ENCODE measurements around the gene GNAQ. TPM values are rescaled to one million over a fixed set of nuclear protein-coding genes. Genes with fewer than 3 reads are reported as not detected.

The GNAQ gene
- total and polyA plus RNA-seq, 4 donors: 21.9 to 84.2 (median 53.1) TPM

GRCh38 chr9:77964258-77964657, 67.4 kb downstream of the GNAQ start:
- ATAC-seq (ENCODE audit: low FRiP score) (no peak), DNase-seq (no peak)
- no peaks in the 10 kb centered on the region for H3K9me3 ChIP-seq (ENCODE audit: control insufficient read depth, low read length)
- no peaks in the 10 kb centered on the region for H3K27me3 ChIP-seq (ENCODE audit: control insufficient read depth in 1 of 2, insufficient read depth in 2 of 2, low read length in 1 of 2)
- intact Hi-C loops (cut with DNase I): loop anchor here in 1 of 2 donors (1.0 kb wide), 1 partner anchor 20 kb away; no protein-coding TSS in a partner anchor
- H3K4me3 ChIP-seq (ENCODE audit: low read length in 2 of 2): no peak overlapping the region
- peaks cover 0 to 12% of the 10 kb centered on the region in 2 donors for H3K4me1 ChIP-seq (ENCODE audit: control insufficient read depth in 1 of 2, insufficient read depth in 2 of 2, low read length in 2 of 2)
- H3K27ac ChIP-seq (ENCODE audit: low read depth in 1 of 2, low read length in 2 of 2): no peak overlapping the region
- no peaks in the 10 kb centered on the region for H3K36me3 ChIP-seq (ENCODE audit: control insufficient read depth in 1 of 2, insufficient read depth in 2 of 2, low read length in 1 of 2)
- 73 to 94% methylated on average over 3 of the region's 3 CpGs for WGBS, 2 donors

GRCh38 chr9:77961541-77961940, 70.1 kb downstream of the GNAQ start:
- intact Hi-C loops (cut with DNase I): no loop called here
- Histone ChIP-seq H3K9me3 (ENCODE audit: control insufficient read depth, low read length) (no peaks in the 10 kb centered on the region), H3K27ac (ENCODE audit: low read depth in 1 of 2, low read length in 2 of 2) (peak overlapping the region; percentile 60 to 89), H3K27me3 (ENCODE audit: control insufficient read depth in 1 of 2, insufficient read depth in 2 of 2, low read length in 1 of 2) (no peaks in the 10 kb centered on the region), H3K4me3 (ENCODE audit: low read length in 2 of 2) (peak overlapping the region in 1 of 2 donors; percentile 34), H3K4me1 (ENCODE audit: control insufficient read depth in 1 of 2, insufficient read depth in 2 of 2, low read length in 2 of 2) (peaks cover 4 to 12% of the 10 kb centered on the region in 2 donors), H3K36me3 (ENCODE audit: control insufficient read depth in 1 of 2, insufficient read depth in 2 of 2, low read length in 1 of 2) (no peaks in the 10 kb centered on the region)
- 24 to 48% methylated on average over 1 of the region's 1 CpG for WGBS, 2 donors
- ATAC-seq (ENCODE audit: low FRiP score): no peak
- DNase-seq: no peak

- Histone ChIP-seq H3K27me3 (ENCODE audit: control insufficient read depth in 1 of 2, insufficient read depth in 2 of 2, low read length in 1 of 2) (no peaks in the 10 kb centered on the region), H3K36me3 (ENCODE audit: control insufficient read depth in 1 of 2, insufficient read depth in 2 of 2, low read length in 1 of 2) (no peaks in the 10 kb centered on the region), H3K4me1 (ENCODE audit: control insufficient read depth in 1 of 2, insufficient read depth in 2 of 2, low read length in 2 of 2) (peaks cover 4 to 12% of the 10 kb centered on the region in 2 donors), H3K9me3 (ENCODE audit: control insufficient read depth, low read length) (no peaks in the 10 kb centered on the region), H3K27ac (ENCODE audit: low read depth in 1 of 2, low read length in 2 of 2) (peak overlapping the region; percentile 43 to 58), H3K4me3 (ENCODE audit: low read length in 2 of 2) (no peak overlapping the region)
- no peak for ATAC-seq (ENCODE audit: low FRiP score)
- DNase-seq: no peak
- WGBS, 2 donors: 46 to 52% methylated on average over 5 of the region's 5 CpGs
- intact Hi-C loops (cut with DNase I): no loop called here
Observed at GRCh38 chr9:77960356-77961153, 71.1 kb downstream of the GNAQ start.

- 99 to 100% methylated on average over 1 of the region's 1 CpG for WGBS, 2 donors
- peaks cover 4 to 12% of the 10 kb centered on the region in 2 donors for H3K4me1 ChIP-seq (ENCODE audit: control insufficient read depth in 1 of 2, insufficient read depth in 2 of 2, low read length in 2 of 2)
- no peaks in the 10 kb centered on the region for H3K27me3 ChIP-seq (ENCODE audit: control insufficient read depth in 1 of 2, insufficient read depth in 2 of 2, low read length in 1 of 2)
- no peaks in the 10 kb centered on the region for H3K9me3 ChIP-seq (ENCODE audit: control insufficient read depth, low read length)
- intact Hi-C loops (cut with DNase I): no loop called here
- H3K27ac ChIP-seq (ENCODE audit: low read depth in 1 of 2, low read length in 2 of 2): peak overlapping the region in 1 of 2 donors; percentile 43
- H3K4me3 ChIP-seq (ENCODE audit: low read length in 2 of 2): no peak overlapping the region
- ATAC-seq (ENCODE audit: low FRiP score): no peak
- no peaks in the 10 kb centered on the region for H3K36me3 ChIP-seq (ENCODE audit: control insufficient read depth in 1 of 2, insufficient read depth in 2 of 2, low read length in 1 of 2)
- no peak for DNase-seq
Observed at GRCh38 chr9:77959803-77960202, 71.8 kb downstream of the GNAQ start.

GRCh38 chr9:77957652-77958051, 74.0 kb downstream of the GNAQ start:
- no peak overlapping the region for H3K4me3 ChIP-seq (ENCODE audit: low read length in 2 of 2)
- H3K9me3 ChIP-seq (ENCODE audit: control insufficient read depth, low read length): no peaks in the 10 kb centered on the region
- no peak overlapping the region for H3K27ac ChIP-seq (ENCODE audit: low read depth in 1 of 2, low read length in 2 of 2)
- WGBS, 2 donors: 74 to 84% methylated on average over 5 of the region's 5 CpGs
- DNase-seq (no peak), ATAC-seq (ENCODE audit: low FRiP score) (no peak)
- peaks cover 4 to 19% of the 10 kb centered on the region in 2 donors for H3K4me1 ChIP-seq (ENCODE audit: control insufficient read depth in 1 of 2, insufficient read depth in 2 of 2, low read length in 2 of 2)
- no peaks in the 10 kb centered on the region for H3K27me3 ChIP-seq (ENCODE audit: control insufficient read depth in 1 of 2, insufficient read depth in 2 of 2, low read length in 1 of 2)
- intact Hi-C loops (cut with DNase I): no loop called here
- H3K36me3 ChIP-seq (ENCODE audit: control insufficient read depth in 1 of 2, insufficient read depth in 2 of 2, low read length in 1 of 2): no peaks in the 10 kb centered on the region

- intact Hi-C loops (cut with DNase I): no loop called here
- peaks cover 4 to 22% of the 10 kb centered on the region in 2 donors for H3K4me1 ChIP-seq (ENCODE audit: control insufficient read depth in 1 of 2, insufficient read depth in 2 of 2, low read length in 2 of 2)
Observed at GRCh38 chr9:77956555-77956954, 75.1 kb downstream of the GNAQ start.

GRCh38 chr9:77954666-77955015, 77.0 kb downstream of the GNAQ start:
- peak overlapping the region in 1 of 2 donors; percentile 51 for H3K27ac ChIP-seq (ENCODE audit: low read depth in 1 of 2, low read length in 2 of 2)
- no peak for ATAC-seq (ENCODE audit: low FRiP score)
- no peaks in the 10 kb centered on the region for H3K9me3 ChIP-seq (ENCODE audit: control insufficient read depth, low read length)
- no peak for DNase-seq
- H3K4me1 ChIP-seq (ENCODE audit: control insufficient read depth in 1 of 2, insufficient read depth in 2 of 2, low read length in 2 of 2): peaks cover 4 to 14% of the 10 kb centered on the region in 2 donors
- H3K36me3 ChIP-seq (ENCODE audit: control insufficient read depth in 1 of 2, insufficient read depth in 2 of 2, low read length in 1 of 2): no peaks in the 10 kb centered on the region
- no peak overlapping the region for H3K4me3 ChIP-seq (ENCODE audit: low read length in 2 of 2)
- H3K27me3 ChIP-seq (ENCODE audit: control insufficient read depth in 1 of 2, insufficient read depth in 2 of 2, low read length in 1 of 2): no peaks in the 10 kb centered on the region
- 55 to 61% methylated on average over 5 of the region's 5 CpGs for WGBS, 2 donors
- intact Hi-C loops (cut with DNase I): no loop called here

More at GRCh38 chr9:77956555-77956954, 75.1 kb downstream of the GNAQ start:
- Histone ChIP-seq H3K36me3 (ENCODE audit: control insufficient read depth in 1 of 2, insufficient read depth in 2 of 2, low read length in 1 of 2) (no peaks in the 10 kb centered on the region), H3K4me3 (ENCODE audit: low read length in 2 of 2) (no peak overlapping the region), H3K27me3 (ENCODE audit: control insufficient read depth in 1 of 2, insufficient read depth in 2 of 2, low read length in 1 of 2) (no peaks in the 10 kb centered on the region), H3K27ac (ENCODE audit: low read depth in 1 of 2, low read length in 2 of 2) (no peak overlapping the region), H3K9me3 (ENCODE audit: control insufficient read depth, low read length) (no peaks in the 10 kb centered on the region)
- 81 to 85% methylated on average over 2 of the region's 2 CpGs for WGBS, 2 donors
- ATAC-seq (ENCODE audit: low FRiP score) (no peak), DNase-seq (no peak)

GRCh38 chr9:77954013-77954665, 77.5 kb downstream of the GNAQ start:
- DNase-seq (no peak), ATAC-seq (ENCODE audit: low FRiP score) (peak; percentile 26)
- intact Hi-C loops (cut with DNase I): no loop called here
- no peaks in the 10 kb centered on the region for H3K36me3 ChIP-seq (ENCODE audit: control insufficient read depth in 1 of 2, insufficient read depth in 2 of 2, low read length in 1 of 2)
- peaks cover 4 to 18% of the 10 kb centered on the region in 2 donors for H3K4me1 ChIP-seq (ENCODE audit: control insufficient read depth in 1 of 2, insufficient read depth in 2 of 2, low read length in 2 of 2)
- H3K4me3 ChIP-seq (ENCODE audit: low read length in 2 of 2): no peak overlapping the region
- H3K27ac ChIP-seq (ENCODE audit: low read depth in 1 of 2, low read length in 2 of 2): no peak overlapping the region
- WGBS, 2 donors: 66 to 67% methylated on average over 6 of the region's 6 CpGs
- H3K27me3 ChIP-seq (ENCODE audit: control insufficient read depth in 1 of 2, insufficient read depth in 2 of 2, low read length in 1 of 2): no peaks in the 10 kb centered on the region
- no peaks in the 10 kb centered on the region for H3K9me3 ChIP-seq (ENCODE audit: control insufficient read depth, low read length)

GRCh38 chr9:77953590-77953989, 78.0 kb downstream of the GNAQ start:
- intact Hi-C loops (cut with DNase I): no loop called here
- Histone ChIP-seq H3K27ac (ENCODE audit: low read depth in 1 of 2, low read length in 2 of 2) (no peak overlapping the region), H3K9me3 (ENCODE audit: control insufficient read depth, low read length) (no peaks in the 10 kb centered on the region), H3K4me3 (ENCODE audit: low read length in 2 of 2) (no peak overlapping the region), H3K27me3 (ENCODE audit: control insufficient read depth in 1 of 2, insufficient read depth in 2 of 2, low read length in 1 of 2) (no peaks in the 10 kb centered on the region), H3K36me3 (ENCODE audit: control insufficient read depth in 1 of 2, insufficient read depth in 2 of 2, low read length in 1 of 2) (no peaks in the 10 kb centered on the region), H3K4me1 (ENCODE audit: control insufficient read depth in 1 of 2, insufficient read depth in 2 of 2, low read length in 2 of 2) (peaks cover 3 to 18% of the 10 kb centered on the region in 2 donors)
- ATAC-seq (ENCODE audit: low FRiP score) (no peak), DNase-seq (no peak)
